SH-SY5Y (cell line): ENCODE measurements around the gene RIBC2.

ENCODE experiments used
- GATA2 ChIP-seq: IDR thresholded peaks from 2 replicates; pipeline ENCODE4 v1.6.1; 2011; ENCODE audit warnings: mild to moderate bottlenecking, low read depth, low read length
- GATA3 ChIP-seq: IDR thresholded peaks from 2 replicates; pipeline ENCODE4 v1.6.1; 2011; ENCODE audit warnings: low read depth, mild to moderate bottlenecking, low read length, moderate library complexity

Gene RIBC2

GRCh38 chr22:45434981-45435380, 21.5 kb downstream of the RIBC2 start:
- no peak for TF ChIP-seq GATA2
- TF ChIP-seq GATA3: no peak

GRCh38 chr22:45435544-45436139, 22.1 kb downstream of the RIBC2 start:
- TF ChIP-seq GATA2 (no peak), GATA3 (no peak)

- TF ChIP-seq GATA3: no peak
- TF ChIP-seq GATA2: no peak
Observed at GRCh38 chr22:45438336-45438735, 24.8 kb downstream of the RIBC2 start.

GRCh38 chr22:45441138-45441537, 27.6 kb downstream of the RIBC2 start:
- TF ChIP-seq GATA3 (no peak), GATA2 (no peak)

- TF ChIP-seq GATA2 (no peak), GATA3 (no peak)
Observed at GRCh38 chr22:45442116-45442515, 28.6 kb downstream of the RIBC2 start.

- TF ChIP-seq GATA2: no peak
- no peak for TF ChIP-seq GATA3
Observed at GRCh38 chr22:45444168-45444567, 30.7 kb downstream of the RIBC2 start.

- TF ChIP-seq GATA3 (no peak), GATA2 (no peak)
Observed at GRCh38 chr22:45445031-45445710, 31.7 kb downstream of the RIBC2 start.

GRCh38 chr22:45446216-45446615, 32.7 kb downstream of the RIBC2 start:
- TF ChIP-seq GATA3: no peak
- TF ChIP-seq GATA2: no peak

- TF ChIP-seq GATA2 (no peak), GATA3 (no peak)
Observed at GRCh38 chr22:45448431-45448830, 34.9 kb downstream of the RIBC2 start.

- TF ChIP-seq GATA2 (no peak), GATA3 (no peak)
Observed at GRCh38 chr22:45450101-45450785, 36.8 kb downstream of the RIBC2 start.

- TF ChIP-seq GATA2 (no peak), GATA3 (no peak)
Observed at GRCh38 chr22:45450921-45451651, 37.6 kb downstream of the RIBC2 start.

GRCh38 chr22:45451972-45452371, 38.5 kb downstream of the RIBC2 start:
- TF ChIP-seq GATA3: no peak

- no peak for TF ChIP-seq GATA3
- no peak for TF ChIP-seq GATA2
Observed at GRCh38 chr22:45452565-45453379, 39.3 kb downstream of the RIBC2 start.

GRCh38 chr22:45453764-45454163, 40.3 kb downstream of the RIBC2 start:
- TF ChIP-seq GATA3 (no peak), GATA2 (no peak)
